MV-4-11 (cell line): ENCODE results near the gene AJAP1.

Experiments
- DNase-seq: peaks from one replicate; lab custom pipeline; 2025; lab: John Stamatoyannopoulos, UW

AJAP1 gene

GRCh38 chr1:4682607-4683220 is 28.3 kb downstream of the AJAP1 start:
- no peak for DNase-seq

GRCh38 chr1:4684136-4684535 is 29.7 kb downstream of the AJAP1 start:
- no peak for DNase-seq

- no peak for DNase-seq
Measured at GRCh38 chr1:4684864-4685522, 30.6 kb downstream of the AJAP1 start.

- DNase-seq, result no peak
Measured at GRCh38 chr1:4685523-4685865, 31.1 kb downstream of the AJAP1 start.

- DNase-seq, result no peak
Measured at GRCh38 chr1:4687943-4688342, 33.5 kb downstream of the AJAP1 start.

- no peak for DNase-seq
Measured at GRCh38 chr1:4689271-4689935, 35.0 kb downstream of the AJAP1 start.

- no peak for DNase-seq
Measured at GRCh38 chr1:4689941-4690635, 35.7 kb downstream of the AJAP1 start.

GRCh38 chr1:4690951-4691675 is 36.7 kb downstream of the AJAP1 start:
- DNase-seq, result no peak

- no peak for DNase-seq
Measured at GRCh38 chr1:4691766-4692405, 37.5 kb downstream of the AJAP1 start.

- DNase-seq, result no peak
Measured at GRCh38 chr1:4692437-4692836, 38.0 kb downstream of the AJAP1 start.

- no peak for DNase-seq
Measured at GRCh38 chr1:4693331-4693730, 38.9 kb downstream of the AJAP1 start.

GRCh38 chr1:4693891-4694290 is 39.5 kb downstream of the AJAP1 start:
- no peak for DNase-seq

- DNase-seq, result no peak
Measured at GRCh38 chr1:4694492-4694891, 40.1 kb downstream of the AJAP1 start.

- no peak for DNase-seq
Measured at GRCh38 chr1:4695241-4695640, 40.8 kb downstream of the AJAP1 start.

GRCh38 chr1:4696161-4696745 is 41.8 kb downstream of the AJAP1 start:
- DNase-seq, result no peak

- no peak for DNase-seq
Measured at GRCh38 chr1:4696753-4697152, 42.3 kb downstream of the AJAP1 start.

- no peak for DNase-seq
Measured at GRCh38 chr1:4697801-4698200, 43.4 kb downstream of the AJAP1 start.

GRCh38 chr1:4698911-4699310 is 44.5 kb downstream of the AJAP1 start:
- no peak for DNase-seq

GRCh38 chr1:4699376-4700301 is 45.2 kb downstream of the AJAP1 start:
- DNase-seq, result no peak

GRCh38 chr1:4700801-4701200 is 46.4 kb downstream of the AJAP1 start:
- DNase-seq, result no peak
